H9 (cell line): ENCODE results near the gene UNC5A. TPM values are rescaled to one million over a fixed set of nuclear protein-coding genes. Genes with fewer than 3 reads are reported as not detected.

Experiments used
- DNase-seq: peaks from one replicate; pipeline ENCODE4 v3.0.0-alpha.2; 2017
- H2AFZ ChIP-seq: one replicate; pipeline ENCODE4 v1.6.1; 2013; ENCODE audit warnings: mild to moderate bottlenecking, low read length, control low read depth, moderate library complexity
- H2AK5ac ChIP-seq: 2 replicates; pipeline ENCODE4 v1.6.1; 2013; ENCODE audit warnings: low read length, control low read depth, mixed read lengths; ENCODE audit not compliant: insufficient read length
- H2BK120ac ChIP-seq: one replicate; pipeline ENCODE4 v1.6.1; 2013; ENCODE audit warnings: low read depth, mild to moderate bottlenecking, low read length, control low read depth, inconsistent platforms; ENCODE audit not compliant: poor library complexity, severe bottlenecking
- H2BK12ac ChIP-seq: 2 replicates; pipeline ENCODE4 v1.6.1; 2013; ENCODE audit warnings: low read length, control low read depth, mixed read lengths, low read depth; ENCODE audit not compliant: insufficient read length
- H2BK15ac ChIP-seq: 2 replicates; pipeline ENCODE4 v1.6.1; 2013; ENCODE audit warnings: low read depth, low read length, control low read depth
- H2BK20ac ChIP-seq: one replicate; pipeline ENCODE4 v1.6.1; 2013; ENCODE audit warnings: low read depth, mild to moderate bottlenecking, low read length, control low read depth, inconsistent platforms; ENCODE audit not compliant: poor library complexity, severe bottlenecking
- H2BK5ac ChIP-seq: 2 replicates; pipeline ENCODE4 v1.6.1; 2013; ENCODE audit warnings: low read length, control low read depth, mixed read lengths; ENCODE audit not compliant: insufficient read length
- H3K14ac ChIP-seq: 2 replicates; pipeline ENCODE4 v1.6.1; 2013; ENCODE audit warnings: low read length, control low read depth; ENCODE audit not compliant: insufficient read depth
- H3K18ac ChIP-seq: 2 replicates; pipeline ENCODE4 v1.6.1; 2013; ENCODE audit warnings: low read depth, mild to moderate bottlenecking, mixed read lengths, low read length, control low read depth; ENCODE audit not compliant: insufficient read length
- H3K23ac ChIP-seq: 2 replicates; pipeline ENCODE4 v1.6.1; 2013; ENCODE audit warnings: low read length, control low read depth, mixed read lengths, low read depth; ENCODE audit not compliant: insufficient read length
- H3K23me2 ChIP-seq: 2 replicates; pipeline ENCODE4 v1.6.1; 2013; ENCODE audit warnings: low read depth, mild to moderate bottlenecking, mixed read lengths, low read length, control low read depth; ENCODE audit not compliant: insufficient read length, poor library complexity, severe bottlenecking
- H3K27ac ChIP-seq: 2 replicates; pipeline ENCODE4 v1.5.1; 2013; ENCODE audit warnings: low read length, control low read depth, mixed read lengths, low read depth; ENCODE audit not compliant: insufficient read length
- H3K27me3 ChIP-seq: 2 replicates; pipeline ENCODE4 v1.6.1; 2013; ENCODE audit warnings: low read length, control low read depth, inconsistent platforms; ENCODE audit not compliant: insufficient read depth
- H3K4ac ChIP-seq: 2 replicates; pipeline ENCODE4 v1.6.1; 2013; ENCODE audit warnings: low read depth, mild to moderate bottlenecking, control low read depth, inconsistent platforms, low read length, moderate library complexity
- H3K4me1 ChIP-seq: 2 replicates; pipeline ENCODE4 v1.6.1; 2013; ENCODE audit warnings: low read length, control low read depth, inconsistent platforms; ENCODE audit not compliant: insufficient read depth
- H3K4me2 ChIP-seq: 2 replicates; pipeline ENCODE4 v1.6.1; 2013; ENCODE audit warnings: low read length, control low read depth, mixed read lengths; ENCODE audit not compliant: insufficient read length, insufficient read depth
- H3K56ac ChIP-seq: 2 replicates; pipeline ENCODE4 v1.6.1; 2013; ENCODE audit warnings: low read depth, mild to moderate bottlenecking, mixed read lengths, low read length, control low read depth; ENCODE audit not compliant: insufficient read length
- H3K79me1 ChIP-seq: 2 replicates; pipeline ENCODE4 v1.6.1; 2013; ENCODE audit warnings: low read depth, mild to moderate bottlenecking, moderate library complexity, low read length, control low read depth, inconsistent platforms; ENCODE audit not compliant: insufficient read depth, poor library complexity, severe bottlenecking
- H3K79me2 ChIP-seq: 2 replicates; pipeline ENCODE4 v1.6.1; 2013; ENCODE audit warnings: low read length, control low read depth, inconsistent platforms; ENCODE audit not compliant: insufficient read depth
- H3K9ac ChIP-seq: 2 replicates; pipeline ENCODE4 v1.6.1; 2013; ENCODE audit warnings: low read length, control low read depth, mixed read lengths; ENCODE audit not compliant: insufficient read length; ENCODE audit errors: extremely low read depth
- H3K9me3 ChIP-seq: one replicate; pipeline ENCODE4 v1.6.1; 2013; ENCODE audit warnings: low read depth, low read length, inconsistent platforms; ENCODE audit not compliant: control insufficient read depth
- H3T11ph ChIP-seq: one replicate; pipeline ENCODE4 v1.6.1; 2013; ENCODE audit warnings: mild to moderate bottlenecking, low read length, control low read depth, inconsistent platforms
- H4K20me1 ChIP-seq: one replicate; pipeline ENCODE4 v1.6.1; 2013; ENCODE audit not compliant: control insufficient read depth, insufficient read length, insufficient read depth
- H4K5ac ChIP-seq: 2 replicates; pipeline ENCODE4 v1.6.1; 2013; ENCODE audit warnings: low read depth, mild to moderate bottlenecking, mixed read lengths, low read length, control low read depth; ENCODE audit not compliant: insufficient read length
- H4K8ac ChIP-seq: replicated peaks from 2 replicates; pipeline ENCODE4 v1.6.1; 2013; ENCODE audit warnings: low read length, control low read depth, mixed read lengths, low read depth; ENCODE audit not compliant: insufficient read length
- H4K91ac ChIP-seq: 2 replicates; pipeline ENCODE4 v1.6.1; 2013; ENCODE audit warnings: low read depth, mild to moderate bottlenecking, moderate library complexity, mixed read lengths, low read length, control low read depth; ENCODE audit not compliant: insufficient read length
- H3K27ac Mint-ChIP-seq, 3 experiments: 2 replicates in 2 of 3; 3 replicates in 1 of 3; pipeline ENCODE4 v1.8.0; 2020 to 2021; ENCODE audit warnings: mixed read lengths in 3 of 3, mild to moderate bottlenecking in 1 of 3, moderate library complexity in 1 of 3
- H3K27me3 Mint-ChIP-seq: 2 replicates; pipeline ENCODE4 v1.8.0; 2021; ENCODE audit warnings: low read depth, mild to moderate bottlenecking, moderate library complexity, mixed read lengths
- H3K36me3 Mint-ChIP-seq, 3 experiments: 2 replicates in 2 of 3; 3 replicates in 1 of 3; pipeline ENCODE4 v1.8.0; 2020 to 2021; ENCODE audit warnings: low read depth in 3 of 3, mixed read lengths in 3 of 3; ENCODE audit not compliant: insufficient read depth in 1 of 3
- H3K4me1 Mint-ChIP-seq, 2 experiments: 2 replicates each; pipeline ENCODE4 v1.8.0; 2020; ENCODE audit warnings: mixed read lengths in 2 of 2
- H3K4me3 Mint-ChIP-seq, 2 experiments: 2 replicates in 1 of 2; 3 replicates in 1 of 2; pipeline ENCODE4 v1.8.0; 2020 to 2021; ENCODE audit warnings: mild to moderate bottlenecking in 2 of 2, mixed read lengths in 2 of 2, moderate library complexity in 1 of 2
- H3K9me3 Mint-ChIP-seq, 2 experiments: 2 replicates in 1 of 2; 3 replicates in 1 of 2; pipeline ENCODE4 v1.8.0; 2020; ENCODE audit warnings: mild to moderate bottlenecking in 2 of 2, mixed read lengths in 2 of 2, moderate library complexity in 1 of 2
- CTCF ChIP-seq: fragments of 200-600 bp; sonication (generic); conservative IDR thresholded peaks from 3 replicates; pipeline ENCODE4 v1.8.0; 2021; ENCODE audit warnings: antibody characterized with exemption, mild to moderate bottlenecking
- WGBS: extraction: QIAGEN DNeasy Blood & Tissue Kit; methylation state at CpG from one replicate; pipeline ENCODE4 v1.1.7; 2013; ENCODE audit warnings: missing lambda C conversion rate, low lambda C conversion rate, mixed read lengths; ENCODE audit not compliant: insufficient read length; ENCODE audit errors: extremely low coverage; 5-methylcytosine and 5-hydroxymethylcytosine counted together
- total RNA-seq: library from RNA; stranded (reverse); gene quantifications from 2 replicates; pipeline ENCODE4 v1.2.1, GENCODE V29; 2021

UNC5A gene
- total RNA-seq, 1 experiment from 2014 or later, result 4.4 TPM

GRCh38 chr5:176792655-176793342 is 17.6 kb upstream of the UNC5A start:
- Mint-ChIP-seq H3K4me3 (no peak overlapping the region), H3K27ac (no peak overlapping the region), H3K27me3 (peaks cover 39% of the 10 kb centered on the region), H3K4me1 (peaks cover 37 to 53% of the 10 kb centered on the region in 2 experiments), H3K9me3 (no peaks in the 10 kb centered on the region), H3K36me3 (no peaks in the 10 kb centered on the region)
- no peak overlapping the region for H2BK120ac ChIP-seq
- H2BK5ac ChIP-seq, result no peak overlapping the region
- H4K8ac ChIP-seq, result no peak overlapping the region
- H3T11ph ChIP-seq, result no peak overlapping the region
- H3K4me2 ChIP-seq, result no peak overlapping the region
- no peak overlapping the region for H2AK5ac ChIP-seq
- no peak overlapping the region for H3K9ac ChIP-seq
- no peak overlapping the region for H4K5ac ChIP-seq
- H3K4ac ChIP-seq, result no peak overlapping the region
- no peaks in the 10 kb centered on the region for H3K79me2 ChIP-seq
- no peak overlapping the region for H2BK20ac ChIP-seq
- no peaks in the 10 kb centered on the region for H3K23me2 ChIP-seq
- no peaks in the 10 kb centered on the region for H3K79me1 ChIP-seq
- H3K56ac ChIP-seq, result no peak overlapping the region
- no peak overlapping the region for H2BK12ac ChIP-seq
- no peak for TF ChIP-seq CTCF
- H3K9me3 ChIP-seq, result no peaks in the 10 kb centered on the region
- H3K4me1 ChIP-seq, result peaks cover 2% of the 10 kb centered on the region; the same call in 1 of the 2 replicates
- H4K91ac ChIP-seq, result no peak overlapping the region
- no peak for DNase-seq
- no peaks in the 10 kb centered on the region for H4K20me1 ChIP-seq
- H3K18ac ChIP-seq, result no peak overlapping the region
- H3K27ac ChIP-seq, result no peak overlapping the region
- H3K27me3 ChIP-seq, result no peaks in the 10 kb centered on the region; the same call in 1 of the 2 replicates
- H3K14ac ChIP-seq, result no peak overlapping the region; the same call in 1 of the 2 replicates
- no CpG with 5 or more reads among the region's 18 CpGs for WGBS
- no peak overlapping the region for H3K23ac ChIP-seq
- H2BK15ac ChIP-seq, result no peak overlapping the region
- H2AFZ ChIP-seq, result no peak overlapping the region
